HUES48 (cell line): ENCODE results near the gene SLC44A3.
"Not testable (repeated sequence)": the region's sequence is repeated elsewhere in the genome, so short reads cannot be mapped to it uniquely, and the experiment has no call there.

Experiments used
- H3K27ac ChIP-seq: one replicate; pipeline ENCODE4 v1.7.0; 2013; ENCODE audit warnings: low read depth, low read length, inconsistent platforms
- H3K27me3 ChIP-seq: 2 replicates; pipeline ENCODE4 v1.6.1; 2013; ENCODE audit warnings: mild to moderate bottlenecking, low read length; ENCODE audit not compliant: control insufficient read depth, insufficient read depth
- H3K36me3 ChIP-seq: 2 replicates; pipeline ENCODE4 v1.6.1; 2013; ENCODE audit warnings: low read length; ENCODE audit not compliant: control insufficient read depth, insufficient read depth
- H3K4me1 ChIP-seq: 2 replicates; pipeline ENCODE4 v1.6.1; 2013; ENCODE audit warnings: mild to moderate bottlenecking, low read length; ENCODE audit not compliant: control insufficient read depth, insufficient read depth
- H3K4me3 ChIP-seq: 2 replicates; pipeline ENCODE4 v1.5.1; 2013; ENCODE audit warnings: mild to moderate bottlenecking, low read depth, low read length
- H3K9ac ChIP-seq: 2 replicates; pipeline ENCODE4 v1.6.1; 2013; ENCODE audit warnings: mild to moderate bottlenecking, low read depth, low read length, moderate library complexity
- H3K9me3 ChIP-seq: 2 replicates; pipeline ENCODE4 v1.6.1; 2013; ENCODE audit warnings: low read length; ENCODE audit not compliant: control insufficient read depth, insufficient read depth

The SLC44A3 gene

DNA sequence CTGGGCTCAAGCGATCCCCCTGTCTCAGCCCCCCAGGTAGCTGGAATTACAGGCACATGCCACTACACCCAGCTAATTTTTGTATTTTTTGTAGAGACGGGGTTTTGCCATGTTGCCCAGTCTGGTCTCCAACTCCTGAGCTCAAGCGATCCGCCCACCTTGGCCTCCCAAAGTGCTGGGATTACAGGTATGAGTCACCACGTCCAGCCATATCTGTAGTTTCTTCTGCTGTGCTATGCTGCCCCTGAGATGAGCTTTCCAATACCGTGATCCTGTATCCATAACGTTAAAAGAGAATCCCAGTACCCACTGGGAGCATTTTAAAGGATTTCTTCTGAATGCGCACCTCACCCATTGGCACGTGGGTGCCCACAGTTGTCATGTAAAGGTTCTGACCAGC is 20.2 kb downstream of the SLC44A3 start:
- not testable (repeated sequence) for H3K27ac ChIP-seq, H3K9me3 ChIP-seq, H3K27me3 ChIP-seq, H3K4me3 ChIP-seq, H3K9ac ChIP-seq, H3K36me3 ChIP-seq, H3K4me1 ChIP-seq

DNA sequence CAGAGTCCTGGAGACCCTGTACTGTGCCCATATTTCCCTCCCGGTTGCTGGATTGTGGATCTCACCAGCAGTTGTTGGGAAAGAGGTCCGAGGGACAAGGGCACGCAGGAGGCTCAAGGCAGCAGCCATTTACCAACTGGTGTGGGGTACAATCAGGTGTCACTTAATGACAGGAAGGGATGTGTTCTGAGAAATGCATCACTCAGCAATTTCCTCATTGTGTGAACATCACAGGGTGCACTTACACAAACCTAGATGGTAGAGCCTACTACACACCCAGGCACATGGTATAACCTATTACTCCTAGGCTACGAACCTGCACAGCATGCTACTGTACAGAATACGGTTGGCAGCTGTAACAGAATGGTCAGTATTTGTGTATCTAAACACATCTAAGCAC is 20.7 kb downstream of the SLC44A3 start:
- Histone ChIP-seq H3K9me3 (no peaks in the 10 kb centered on the region), H3K9ac (no peak overlapping the region), H3K4me3 (no peak overlapping the region), H3K27me3 (no peaks in the 10 kb centered on the region), H3K4me1 (no peaks in the 10 kb centered on the region), H3K27ac (no peak overlapping the region), H3K36me3 (no peaks in the 10 kb centered on the region)

DNA sequence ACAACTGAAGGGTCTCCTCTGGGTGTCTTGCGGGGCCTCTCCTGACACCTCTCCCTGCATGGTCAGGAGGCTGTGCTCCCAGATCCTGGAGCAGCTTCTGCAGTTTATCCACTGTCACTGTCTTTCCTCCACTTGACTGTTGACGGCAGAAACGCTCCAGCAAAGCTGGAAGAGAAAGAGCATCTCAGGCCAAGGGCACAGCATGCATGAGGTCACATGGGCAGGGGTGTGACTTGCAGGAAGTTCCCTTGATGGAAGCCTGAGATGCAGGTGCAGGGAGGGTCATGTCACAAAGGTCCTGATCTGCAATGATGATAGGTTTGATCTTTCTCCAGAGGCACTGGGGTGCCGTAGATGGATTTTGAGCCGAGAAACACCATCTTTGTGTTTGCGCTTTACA is 23.3 kb downstream of the SLC44A3 start:
- no peak overlapping the region for H3K9ac ChIP-seq

DNA sequence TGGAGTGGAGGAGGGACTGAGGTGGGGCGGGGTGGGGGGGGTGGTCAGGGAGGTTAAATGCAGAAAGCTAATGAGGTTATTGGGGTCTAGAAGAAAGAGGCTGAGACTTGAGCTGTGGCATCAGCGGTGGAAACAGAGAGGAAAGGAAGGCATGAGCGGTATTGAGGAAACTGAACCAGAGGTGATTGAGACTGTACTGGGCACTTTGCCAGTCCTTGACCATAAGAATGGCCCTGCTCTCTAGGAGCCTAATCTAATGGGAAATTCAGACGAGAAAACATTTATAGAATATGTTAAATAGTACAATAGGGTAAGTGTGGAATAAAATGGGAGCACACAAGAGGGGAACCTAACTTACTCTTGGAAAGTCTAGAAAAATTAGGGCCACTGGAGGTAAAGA is 23.7 kb downstream of the SLC44A3 start:
- Histone ChIP-seq H3K27me3 (no peaks in the 10 kb centered on the region), H3K4me1 (no peaks in the 10 kb centered on the region), H3K4me3 (no peak overlapping the region), H3K9ac (no peak overlapping the region), H3K27ac (no peak overlapping the region), H3K9me3 (no peaks in the 10 kb centered on the region), H3K36me3 (no peaks in the 10 kb centered on the region)

More for the DNA sequence above, 23.3 kb downstream of the SLC44A3 start:
- Histone ChIP-seq H3K27me3 (no peaks in the 10 kb centered on the region), H3K36me3 (no peaks in the 10 kb centered on the region), H3K4me3 (no peak overlapping the region), H3K9me3 (no peaks in the 10 kb centered on the region), H3K27ac (no peak overlapping the region), H3K4me1 (no peaks in the 10 kb centered on the region)

DNA sequence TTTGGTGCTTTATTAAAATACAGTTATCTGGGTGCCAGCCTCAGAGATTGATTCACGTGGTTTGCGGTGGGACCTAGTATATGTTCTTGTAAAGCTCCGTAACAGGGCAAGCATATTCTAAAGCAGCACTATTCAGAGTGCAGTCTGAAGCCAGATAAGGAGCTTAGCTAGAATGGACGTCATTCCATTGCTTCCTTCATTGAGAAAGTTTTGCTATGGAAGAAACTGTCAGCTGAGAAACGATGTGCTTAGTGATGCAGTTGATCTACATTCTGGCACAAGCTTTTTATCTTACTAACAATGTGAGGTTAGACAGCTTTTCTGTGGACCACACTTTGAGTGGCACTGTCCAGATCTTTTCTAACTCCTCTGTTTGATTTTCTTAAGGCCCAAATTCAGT is 26.2 kb downstream of the SLC44A3 start:
- H3K4me3 ChIP-seq = no peak overlapping the region
- no peak overlapping the region for H3K9ac ChIP-seq
- no peaks in the 10 kb centered on the region for H3K4me1 ChIP-seq
- H3K27me3 ChIP-seq = no peaks in the 10 kb centered on the region
- H3K9me3 ChIP-seq = no peaks in the 10 kb centered on the region
- H3K27ac ChIP-seq = no peak overlapping the region
- no peaks in the 10 kb centered on the region for H3K36me3 ChIP-seq

DNA sequence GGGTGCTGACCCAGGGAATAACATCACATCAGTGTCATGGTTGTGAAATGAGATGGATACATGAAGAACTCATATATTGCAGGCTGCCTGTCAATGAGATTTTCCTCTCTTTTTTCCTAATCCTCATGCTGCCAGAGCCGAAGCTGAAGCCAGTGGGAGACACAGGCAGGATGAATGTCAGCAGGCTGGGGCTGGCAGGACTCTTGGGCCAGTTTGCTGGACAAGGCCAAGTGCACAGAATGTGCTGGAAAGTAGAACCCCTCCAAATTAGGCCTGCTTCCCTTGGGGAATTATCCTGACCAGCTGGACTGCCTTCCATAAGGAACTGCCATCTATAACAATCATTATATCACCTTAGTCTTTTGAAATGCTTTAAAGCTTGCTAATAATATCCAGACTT is 31.4 kb downstream of the SLC44A3 start:
- peaks cover 5% of the 10 kb centered on the region for H3K4me1 ChIP-seq
- H3K36me3 ChIP-seq = no peaks in the 10 kb centered on the region
- no peaks in the 10 kb centered on the region for H3K9me3 ChIP-seq
- H3K9ac ChIP-seq = no peak overlapping the region
- peaks cover 8% of the 10 kb centered on the region for H3K27me3 ChIP-seq
- H3K4me3 ChIP-seq = no peak overlapping the region
- H3K27ac ChIP-seq = no peak overlapping the region

DNA sequence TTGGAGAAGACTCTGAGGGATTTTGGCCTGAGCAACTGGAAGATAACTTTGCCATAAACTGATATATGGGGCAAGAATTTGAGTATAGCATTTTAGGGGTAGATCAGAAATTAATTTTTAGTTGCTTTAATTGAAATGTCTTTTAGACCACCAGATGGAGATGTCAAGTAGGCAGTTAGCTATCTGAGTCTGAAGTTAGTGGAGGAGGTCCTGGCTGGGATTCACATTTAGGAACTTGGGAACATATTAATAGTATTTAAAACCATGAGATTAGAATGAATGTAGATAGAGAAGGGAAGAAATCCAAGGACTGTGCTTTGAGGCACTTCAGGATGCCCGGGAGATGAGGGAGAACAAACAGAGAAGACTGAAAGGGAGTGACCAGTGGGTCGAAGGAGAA is 32.6 kb downstream of the SLC44A3 start:
- H3K9me3 ChIP-seq = no peaks in the 10 kb centered on the region
- no peaks in the 10 kb centered on the region for H3K36me3 ChIP-seq
- H3K9ac ChIP-seq = no peak overlapping the region
- H3K27ac ChIP-seq = no peak overlapping the region
- peaks cover 5% of the 10 kb centered on the region for H3K4me1 ChIP-seq
- no peak overlapping the region for H3K4me3 ChIP-seq
- H3K27me3 ChIP-seq = peaks cover 8% of the 10 kb centered on the region

DNA sequence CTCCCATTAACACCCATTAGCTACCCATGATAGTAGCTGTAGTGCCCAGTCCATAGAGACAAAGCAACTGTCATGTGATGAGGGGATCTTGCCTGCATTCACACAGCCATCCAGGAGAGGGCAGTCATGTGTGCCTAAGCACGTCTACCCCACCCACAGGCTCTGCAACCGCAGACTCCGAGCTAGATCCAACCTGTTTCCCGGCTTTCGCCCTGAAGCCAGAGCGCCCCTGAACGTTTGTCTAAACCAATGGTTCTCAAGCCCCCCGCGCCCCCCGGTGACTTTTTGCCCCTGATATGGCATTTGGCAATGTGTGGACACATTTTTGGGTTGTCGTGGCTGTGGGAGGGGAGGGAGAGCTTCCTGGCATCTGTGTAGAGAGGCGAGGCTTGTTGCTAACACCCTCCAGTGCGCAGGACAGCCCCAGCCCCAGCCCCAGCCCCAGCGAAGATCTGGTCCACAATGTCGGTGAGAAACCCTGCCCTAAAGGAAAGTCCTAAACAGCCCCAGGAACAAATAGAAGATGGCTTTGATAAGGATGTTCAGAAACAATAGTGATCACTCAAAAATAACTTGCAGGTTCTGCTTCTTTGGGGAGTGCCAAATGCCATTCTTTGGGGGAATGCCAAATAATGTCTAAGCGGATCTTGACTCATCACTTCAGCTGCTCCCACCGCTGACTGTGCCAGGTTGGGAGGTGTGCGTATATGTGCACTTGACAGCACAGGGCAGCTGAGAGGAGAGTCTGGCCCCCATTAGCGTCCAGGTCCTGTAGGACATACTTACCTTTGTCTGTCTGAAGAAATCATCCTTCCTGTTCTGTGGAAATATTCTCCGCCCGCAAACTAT is 34.5 kb downstream of the SLC44A3 start:
- peaks cover 5% of the 10 kb centered on the region for H3K4me1 ChIP-seq
- no peak overlapping the region for H3K9ac ChIP-seq
- H3K27me3 ChIP-seq = peaks cover 8% of the 10 kb centered on the region
- no peaks in the 10 kb centered on the region for H3K36me3 ChIP-seq
- no peaks in the 10 kb centered on the region for H3K9me3 ChIP-seq
- peak overlapping the region; percentile 51; the same call in 1 of the 2 replicates for H3K4me3 ChIP-seq
- no peak overlapping the region for H3K27ac ChIP-seq

DNA sequence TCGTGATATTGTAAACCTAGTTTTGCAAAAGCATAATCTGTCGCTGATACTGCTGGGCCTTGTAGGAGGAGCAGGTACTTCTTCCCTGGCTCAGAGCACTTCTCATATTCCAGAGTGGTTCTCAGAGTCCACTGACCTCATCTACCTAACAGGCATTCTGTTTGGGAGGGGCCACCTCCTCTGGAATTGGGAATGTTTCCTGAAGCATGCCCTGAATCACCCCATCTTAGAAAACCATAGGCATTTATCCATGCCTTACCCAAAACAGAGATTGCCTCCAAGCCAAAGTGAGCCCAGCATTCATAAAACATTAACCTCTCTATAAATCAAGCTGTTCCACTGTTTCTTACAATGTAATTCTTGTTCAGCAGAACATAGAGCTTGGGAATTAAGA is 35.1 kb downstream of the SLC44A3 start:
- Histone ChIP-seq H3K27ac (no peak overlapping the region), H3K4me3 (no peak overlapping the region), H3K36me3 (no peaks in the 10 kb centered on the region), H3K4me1 (peaks cover 5% of the 10 kb centered on the region), H3K9me3 (no peaks in the 10 kb centered on the region), H3K9ac (no peak overlapping the region), H3K27me3 (peaks cover 8% of the 10 kb centered on the region)

DNA sequence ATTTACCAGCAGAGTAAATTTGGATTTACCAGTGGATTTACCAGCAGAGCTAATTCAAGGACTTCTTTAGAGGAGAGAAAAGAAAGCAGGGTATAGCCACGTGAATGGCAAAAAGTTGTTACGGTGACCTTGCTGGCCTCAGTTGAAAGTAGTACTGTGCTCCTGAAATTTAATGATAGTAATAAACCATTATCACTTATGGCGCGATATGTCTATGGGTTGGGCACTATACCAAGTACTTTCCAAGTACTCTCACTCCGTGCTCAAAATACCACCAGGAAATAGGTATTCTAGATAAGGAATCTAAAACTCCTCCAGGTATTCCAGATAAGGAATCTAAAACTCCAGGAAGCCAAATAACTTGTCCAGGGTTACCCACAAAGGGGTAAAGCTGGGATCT is 35.8 kb downstream of the SLC44A3 start:
- Histone ChIP-seq H3K27ac (no peak overlapping the region), H3K4me3 (no peak overlapping the region), H3K27me3 (peaks cover 8% of the 10 kb centered on the region), H3K36me3 (no peaks in the 10 kb centered on the region), H3K9ac (no peak overlapping the region), H3K4me1 (peaks cover 5% of the 10 kb centered on the region), H3K9me3 (no peaks in the 10 kb centered on the region)

DNA sequence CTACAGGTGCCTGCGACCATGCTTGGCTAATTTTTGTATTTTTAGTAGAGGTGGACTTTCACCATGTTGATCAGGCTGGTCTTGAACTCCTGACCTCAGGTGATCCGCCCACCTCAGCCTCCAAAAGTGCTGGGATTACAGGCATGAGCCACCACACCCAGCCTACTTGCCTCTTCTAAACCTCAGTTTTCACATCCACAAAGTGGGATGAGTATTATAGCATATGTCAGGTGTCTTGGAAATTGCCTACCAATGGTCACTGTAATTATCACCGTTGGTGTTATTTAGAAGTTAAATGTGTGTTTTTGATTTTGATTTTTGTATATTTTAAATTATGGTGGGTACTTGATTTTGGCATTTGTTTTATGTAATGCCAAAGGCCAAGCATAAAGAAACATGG is 36.7 kb downstream of the SLC44A3 start:
- no peak overlapping the region for H3K4me3 ChIP-seq
- no peaks in the 10 kb centered on the region for H3K36me3 ChIP-seq
- no peaks in the 10 kb centered on the region for H3K9me3 ChIP-seq
- H3K9ac ChIP-seq = no peak overlapping the region
- H3K4me1 ChIP-seq = peaks cover 5% of the 10 kb centered on the region
- H3K27me3 ChIP-seq = peaks cover 8% of the 10 kb centered on the region
- no peak overlapping the region for H3K27ac ChIP-seq
